Activated CD4-positive, alpha-beta T cell treated with anti-CD3 and anti-CD28 coated beads, Interleukin-2, amount 10 ng/mL, durations not matched to agents 7 days and 5 days (primary cell): ENCODE data around the gene EXOC6B. TPM values are rescaled to one million over a fixed set of nuclear protein-coding genes. Genes with fewer than 3 reads are reported as not detected.

Experiments
- CTCF ChIA-PET: fragments of 350-600 bp; sonication (Branson Sonifier 250); formaldehyde crosslinking; loops from one replicate; lab custom pipeline; 2021; ENCODE audit warnings: antibody characterized with exemption; lab: Charles Lee
- POLR2A ChIA-PET: fragments of 350-600 bp; sonication (Branson Sonifier 250); formaldehyde crosslinking; loops from one replicate; lab custom pipeline; 2021; ENCODE audit warnings: antibody characterized with exemption; lab: Charles Lee
- DNase-seq: peaks from one replicate; pipeline ENCODE4 v3.0.0-alpha.2; 2020
- H3K27ac Mint-ChIP-seq: one replicate; pipeline ENCODE4 v1.8.0; 2021; ENCODE audit warnings: mild to moderate bottlenecking, moderate library complexity, mixed read lengths
- H3K27me3 Mint-ChIP-seq: one replicate; pipeline ENCODE4 v1.8.0; 2021; ENCODE audit warnings: mixed read lengths
- H3K36me3 Mint-ChIP-seq: one replicate; pipeline ENCODE4 v1.8.0; 2021; ENCODE audit warnings: low read depth, mixed read lengths
- H3K4me1 Mint-ChIP-seq: one replicate; pipeline ENCODE4 v1.8.0; 2021; ENCODE audit warnings: mixed read lengths
- H3K4me3 Mint-ChIP-seq: one replicate; pipeline ENCODE4 v1.8.0; 2021; ENCODE audit warnings: mild to moderate bottlenecking, moderate library complexity, mixed read lengths
- H3K9me3 Mint-ChIP-seq: one replicate; pipeline ENCODE4 v1.8.0; 2021; ENCODE audit warnings: mixed read lengths
- total RNA-seq, 2 experiments: library from RNA; stranded (reverse); gene quantifications; one replicate each; pipeline ENCODE4 v1.2.3, GENCODE V29; 2021

The EXOC6B gene
- total RNA-seq, 2 experiments from 2014 or later, result 14.8 to 16.4 TPM

GRCh38 chr2:72338076-72338475, 487.8 kb downstream of the EXOC6B start:
- Mint-ChIP-seq H3K4me3 (no peak overlapping the region), H3K27me3 (no peaks in the 10 kb centered on the region), H3K27ac (no peak overlapping the region), H3K9me3 (no peaks in the 10 kb centered on the region), H3K4me1 (no peaks in the 10 kb centered on the region), H3K36me3 (no peaks in the 10 kb centered on the region)
- ChIA-PET POLR2A (no interaction called here), CTCF (no interaction called here)
- DNase-seq, result no peak

GRCh38 chr2:72332720-72333119, 493.1 kb downstream of the EXOC6B start:
- Mint-ChIP-seq H3K27me3 (no peaks in the 10 kb centered on the region), H3K4me1 (peaks cover 4% of the 10 kb centered on the region), H3K27ac (no peak overlapping the region), H3K9me3 (no peaks in the 10 kb centered on the region), H3K36me3 (no peaks in the 10 kb centered on the region), H3K4me3 (no peak overlapping the region)
- ChIA-PET POLR2A (no interaction called here), CTCF (no interaction called here)
- DNase-seq, result no peak

GRCh38 chr2:72330652-72331051, 495.2 kb downstream of the EXOC6B start:
- Mint-ChIP-seq H3K9me3 (no peaks in the 10 kb centered on the region), H3K4me1 (peaks cover 4% of the 10 kb centered on the region), H3K36me3 (no peaks in the 10 kb centered on the region), H3K27me3 (no peaks in the 10 kb centered on the region), H3K27ac (no peak overlapping the region), H3K4me3 (no peak overlapping the region)
- no peak for DNase-seq
- POLR2A ChIA-PET, result no interaction called here
- CTCF ChIA-PET, result no interaction called here

GRCh38 chr2:72326759-72327158, 499.1 kb downstream of the EXOC6B start:
- H3K36me3 Mint-ChIP-seq, result no peaks in the 10 kb centered on the region
- no peaks in the 10 kb centered on the region for H3K27me3 Mint-ChIP-seq
- no peak overlapping the region for H3K4me3 Mint-ChIP-seq
- H3K4me1 Mint-ChIP-seq, result no peaks in the 10 kb centered on the region
- H3K27ac Mint-ChIP-seq, result no peak overlapping the region
- no peak for DNase-seq
- CTCF ChIA-PET, result no interaction called here
- POLR2A ChIA-PET, result no interaction called here
- H3K9me3 Mint-ChIP-seq, result no peaks in the 10 kb centered on the region

- no peak overlapping the region for H3K27ac Mint-ChIP-seq
- H3K4me1 Mint-ChIP-seq, result no peaks in the 10 kb centered on the region
- no peak for DNase-seq
- CTCF ChIA-PET, result no interaction called here
- H3K36me3 Mint-ChIP-seq, result no peaks in the 10 kb centered on the region
- H3K27me3 Mint-ChIP-seq, result no peaks in the 10 kb centered on the region
- H3K9me3 Mint-ChIP-seq, result no peaks in the 10 kb centered on the region
- POLR2A ChIA-PET, result no interaction called here
- H3K4me3 Mint-ChIP-seq, result no peak overlapping the region
These were observed 500.0 kb downstream of the EXOC6B start for GRCh38 chr2:72325592-72326422.

GRCh38 chr2:72316774-72317173, 509.1 kb downstream of the EXOC6B start:
- H3K9me3 Mint-ChIP-seq, result no peaks in the 10 kb centered on the region
- no peak overlapping the region for H3K4me3 Mint-ChIP-seq
- H3K4me1 Mint-ChIP-seq, result no peaks in the 10 kb centered on the region
- no peak for DNase-seq
- no peak overlapping the region for H3K27ac Mint-ChIP-seq
- ChIA-PET POLR2A (no interaction called here), CTCF (interaction anchor here (0.7 kb wide), 1 partner anchor 54 kb away, joined by 5 read pairs; no protein-coding TSS in a partner anchor)
- H3K36me3 Mint-ChIP-seq, result no peaks in the 10 kb centered on the region
- H3K27me3 Mint-ChIP-seq, result no peaks in the 10 kb centered on the region

- H3K9me3 Mint-ChIP-seq, result no peaks in the 10 kb centered on the region
- CTCF ChIA-PET, result no interaction called here
These were observed 525.6 kb downstream of the EXOC6B start for GRCh38 chr2:72300147-72300684.

GRCh38 chr2:72293620-72294019, 532.2 kb downstream of the EXOC6B start:
- DNase-seq, result no peak
- Mint-ChIP-seq H3K27me3 (no peaks in the 10 kb centered on the region), H3K4me1 (no peaks in the 10 kb centered on the region), H3K27ac (no peak overlapping the region), H3K36me3 (no peaks in the 10 kb centered on the region), H3K9me3 (no peaks in the 10 kb centered on the region), H3K4me3 (no peak overlapping the region)
- POLR2A ChIA-PET, result no interaction called here
- CTCF ChIA-PET, result no interaction called here

More at GRCh38 chr2:72300147-72300684, 525.6 kb downstream of the EXOC6B start:
- no peak overlapping the region for H3K27ac Mint-ChIP-seq
- POLR2A ChIA-PET, result no interaction called here
- H3K4me3 Mint-ChIP-seq, result no peak overlapping the region
- H3K4me1 Mint-ChIP-seq, result no peaks in the 10 kb centered on the region
- H3K27me3 Mint-ChIP-seq, result no peaks in the 10 kb centered on the region
- DNase-seq, result no peak
- no peaks in the 10 kb centered on the region for H3K36me3 Mint-ChIP-seq

- DNase-seq, result no peak
- CTCF ChIA-PET, result no interaction called here
- Mint-ChIP-seq H3K36me3 (no peaks in the 10 kb centered on the region), H3K4me3 (no peak overlapping the region), H3K27ac (no peak overlapping the region), H3K9me3 (no peaks in the 10 kb centered on the region), H3K27me3 (no peaks in the 10 kb centered on the region), H3K4me1 (no peaks in the 10 kb centered on the region)
- POLR2A ChIA-PET, result no interaction called here
These were observed 533.4 kb downstream of the EXOC6B start for GRCh38 chr2:72292433-72292832.

- H3K9me3 Mint-ChIP-seq, result no peaks in the 10 kb centered on the region
- no peaks in the 10 kb centered on the region for H3K36me3 Mint-ChIP-seq
- no peak overlapping the region for H3K27ac Mint-ChIP-seq
- no peaks in the 10 kb centered on the region for H3K27me3 Mint-ChIP-seq
- no peak for DNase-seq
- ChIA-PET CTCF (interaction anchor here (0.9 kb wide), 1 partner anchor 15 kb away, joined by 3 read pairs; no protein-coding TSS in a partner anchor), POLR2A (no interaction called here)
- no peaks in the 10 kb centered on the region for H3K4me1 Mint-ChIP-seq
- no peak overlapping the region for H3K4me3 Mint-ChIP-seq
These were observed 534.8 kb downstream of the EXOC6B start for GRCh38 chr2:72291059-72291458.

- H3K36me3 Mint-ChIP-seq, result no peaks in the 10 kb centered on the region
- ChIA-PET POLR2A (no interaction called here), CTCF (no interaction called here)
- H3K27me3 Mint-ChIP-seq, result no peaks in the 10 kb centered on the region
- no peak for DNase-seq
- H3K4me1 Mint-ChIP-seq, result no peaks in the 10 kb centered on the region
- no peak overlapping the region for H3K4me3 Mint-ChIP-seq
- H3K27ac Mint-ChIP-seq, result no peak overlapping the region
- no peaks in the 10 kb centered on the region for H3K9me3 Mint-ChIP-seq
These were observed 536.1 kb downstream of the EXOC6B start for GRCh38 chr2:72289736-72290135.

- ChIA-PET CTCF (no interaction called here), POLR2A (no interaction called here)
- Mint-ChIP-seq H3K4me1 (no peaks in the 10 kb centered on the region), H3K27ac (no peak overlapping the region), H3K9me3 (no peaks in the 10 kb centered on the region), H3K36me3 (no peaks in the 10 kb centered on the region), H3K4me3 (no peak overlapping the region), H3K27me3 (no peaks in the 10 kb centered on the region)
- DNase-seq, result no peak
These were observed 536.5 kb downstream of the EXOC6B start for GRCh38 chr2:72289283-72289682.

GRCh38 chr2:72278046-72278445, 547.8 kb downstream of the EXOC6B start:
- Mint-ChIP-seq H3K9me3 (peaks cover 2% of the 10 kb centered on the region), H3K27me3 (no peaks in the 10 kb centered on the region), H3K4me3 (no peak overlapping the region), H3K36me3 (no peaks in the 10 kb centered on the region), H3K27ac (no peak overlapping the region), H3K4me1 (no peaks in the 10 kb centered on the region)
- CTCF ChIA-PET, result no interaction called here
- no peak for DNase-seq
- POLR2A ChIA-PET, result no interaction called here
